Retina (tissue), 1 donor: ENCODE data around the gene DNAH17.

Experiments used
- DNase-seq: peaks from one replicate; pipeline ENCODE4 v3.0.0-alpha.2; 2016

The DNAH17 gene

DNA sequence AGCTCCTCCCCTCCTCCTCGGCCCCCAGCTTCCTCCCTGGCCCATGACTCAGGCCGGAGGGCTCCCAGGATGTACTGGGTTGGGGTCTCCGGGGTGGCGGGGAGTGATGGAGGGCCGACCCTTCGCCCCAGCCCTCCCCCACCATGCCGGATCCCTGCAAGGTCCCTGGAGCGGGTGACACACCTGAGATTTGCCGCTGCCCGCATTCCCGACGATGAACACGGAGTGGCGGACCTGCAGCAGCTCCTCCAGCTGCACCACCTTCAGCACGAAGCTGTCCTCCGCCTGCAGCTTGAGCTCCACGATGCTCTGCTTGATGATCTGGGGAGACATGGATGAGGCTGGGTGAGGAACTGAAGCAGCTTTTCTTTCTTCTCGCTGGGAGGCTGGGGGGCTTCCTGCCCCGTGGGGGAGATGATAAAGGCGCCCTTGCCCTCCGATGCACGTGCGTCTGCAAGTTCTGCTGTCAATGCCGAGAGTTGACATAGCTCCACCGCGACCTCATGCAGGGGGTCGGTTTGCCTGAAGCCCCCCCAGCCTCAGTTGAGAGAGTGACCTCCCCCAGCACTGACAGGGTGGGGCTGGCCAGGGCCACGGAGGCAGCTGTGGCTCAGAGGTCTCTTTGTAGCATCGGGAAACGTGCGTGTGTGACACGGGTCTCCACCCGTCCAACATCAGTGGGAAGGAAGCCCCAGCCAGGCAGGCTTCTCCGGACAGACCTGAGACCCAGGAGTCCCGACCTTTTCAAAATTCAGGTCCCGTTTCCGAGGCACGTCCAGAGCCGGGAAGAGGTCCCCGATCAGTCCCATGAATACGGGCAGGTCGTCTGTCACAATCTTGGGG is 83.1 kb downstream of the DNAH17 start:
- DNase-seq: no peak

DNA sequence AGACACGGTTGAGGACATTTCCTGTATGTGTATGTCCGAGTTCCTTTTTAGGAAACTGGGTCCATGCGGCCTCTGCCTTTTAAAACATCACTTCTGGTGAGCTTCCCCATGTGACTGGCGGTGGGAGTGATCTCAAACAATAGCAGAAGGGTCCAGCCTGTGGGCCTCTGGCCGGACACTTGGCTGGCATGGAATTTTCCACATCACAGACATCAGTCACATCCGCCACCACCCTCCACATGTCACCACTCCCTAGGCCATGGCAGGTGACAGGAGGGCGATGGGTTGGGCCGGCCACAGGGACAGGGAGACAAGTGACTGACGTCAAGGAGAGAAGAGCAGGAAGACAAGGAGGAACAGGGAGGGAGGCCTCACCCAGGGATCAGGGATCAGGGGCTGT is 83.7 kb downstream of the DNAH17 start:
- DNase-seq: no peak

DNA sequence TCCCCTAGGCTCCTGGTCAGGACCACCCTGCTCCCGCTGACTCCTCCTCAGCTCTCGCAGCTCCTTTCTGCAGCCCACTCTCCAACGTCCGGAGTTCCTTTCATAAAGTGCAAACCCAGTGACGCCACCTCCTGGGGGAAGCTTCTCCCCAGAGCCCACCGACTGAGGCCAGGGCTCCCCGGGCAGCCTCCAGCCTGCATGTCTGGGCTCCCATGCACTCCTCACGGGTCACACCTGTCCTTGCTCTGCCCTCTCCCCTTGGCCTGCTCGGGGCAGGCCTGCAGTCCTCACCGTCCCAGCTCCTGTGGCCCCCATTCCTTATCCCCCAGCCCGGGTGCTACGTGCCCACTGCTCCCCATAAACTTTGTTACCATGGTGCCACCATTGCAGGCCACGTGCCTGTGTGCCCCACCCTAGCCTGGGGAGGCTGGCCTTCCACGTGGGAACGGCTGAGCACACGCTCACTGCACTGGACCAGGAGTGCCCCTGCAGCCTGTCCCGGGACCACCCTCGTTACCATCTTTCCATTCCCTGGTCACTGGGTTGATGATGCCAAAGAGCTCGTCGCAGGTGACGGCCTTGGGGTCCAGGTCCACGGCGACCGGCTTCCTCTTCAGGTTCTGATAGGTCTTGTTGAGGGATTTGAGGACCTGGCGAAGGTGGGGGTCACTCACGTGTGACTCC is 84.9 kb downstream of the DNAH17 start:
- DNase-seq: no peak

DNA sequence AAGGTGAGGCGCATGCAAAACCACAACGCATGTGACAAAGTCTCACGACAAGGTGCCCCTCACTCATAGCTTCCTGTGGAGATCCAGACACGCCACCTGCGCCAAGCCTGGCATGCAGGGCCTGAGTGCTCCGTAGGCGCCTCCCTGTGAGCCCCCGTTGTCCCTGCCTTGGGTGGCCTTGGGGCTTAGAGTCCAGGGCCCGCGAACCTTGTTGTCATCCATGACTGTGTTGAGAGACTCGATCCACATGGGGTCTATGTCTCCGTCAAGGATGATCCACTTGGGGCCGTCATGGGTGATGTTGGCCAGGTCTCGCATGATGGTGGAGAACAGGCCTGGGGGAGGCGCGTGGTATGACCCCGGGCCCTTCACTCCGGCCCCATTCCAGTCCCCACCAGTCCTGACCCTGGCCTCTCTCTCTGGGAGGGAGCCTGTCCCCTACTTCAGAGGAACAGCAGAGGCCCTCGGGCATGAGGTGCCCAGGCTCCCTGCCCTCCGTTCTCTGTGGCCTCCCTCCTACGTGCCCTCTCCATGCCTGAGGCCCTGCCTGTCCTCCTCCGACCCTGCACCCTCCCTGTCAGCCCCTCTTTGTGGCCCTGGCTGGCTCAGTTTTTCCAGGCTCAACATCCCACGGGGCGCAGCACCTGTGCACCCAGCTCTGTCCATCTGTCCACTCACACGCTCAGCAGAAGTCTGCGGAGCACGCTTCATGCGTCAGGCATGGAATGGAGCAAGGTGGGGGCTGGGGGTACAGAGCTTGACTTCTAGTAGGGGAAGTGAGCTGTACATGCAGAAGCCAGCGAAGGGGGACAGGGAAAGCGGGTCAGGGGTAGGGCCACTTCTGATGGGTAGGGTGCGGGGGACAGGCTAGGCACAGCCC is 85.7 kb downstream of the DNAH17 start:
- no peak for DNase-seq

DNA sequence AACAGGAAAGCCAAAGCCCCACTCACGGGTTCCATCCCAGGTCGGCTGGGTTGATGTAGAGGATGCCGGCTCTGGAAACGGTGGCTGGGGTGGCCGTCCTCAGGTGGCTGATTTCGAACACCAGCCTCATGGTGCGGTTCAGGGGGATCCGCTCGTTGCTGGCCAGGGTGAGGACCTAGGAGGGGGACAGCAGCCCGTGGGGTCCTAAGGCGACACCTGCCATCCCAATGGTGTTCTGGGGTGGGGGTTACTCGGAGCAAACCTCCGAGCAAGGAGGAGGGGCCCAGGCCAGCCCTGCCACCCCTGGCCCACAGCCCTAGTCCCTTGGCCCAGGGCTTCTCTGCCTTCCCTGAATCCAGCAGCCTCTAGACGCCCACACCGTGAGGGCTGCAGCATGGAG is 86.5 kb downstream of the DNAH17 start:
- DNase-seq: no peak

DNA sequence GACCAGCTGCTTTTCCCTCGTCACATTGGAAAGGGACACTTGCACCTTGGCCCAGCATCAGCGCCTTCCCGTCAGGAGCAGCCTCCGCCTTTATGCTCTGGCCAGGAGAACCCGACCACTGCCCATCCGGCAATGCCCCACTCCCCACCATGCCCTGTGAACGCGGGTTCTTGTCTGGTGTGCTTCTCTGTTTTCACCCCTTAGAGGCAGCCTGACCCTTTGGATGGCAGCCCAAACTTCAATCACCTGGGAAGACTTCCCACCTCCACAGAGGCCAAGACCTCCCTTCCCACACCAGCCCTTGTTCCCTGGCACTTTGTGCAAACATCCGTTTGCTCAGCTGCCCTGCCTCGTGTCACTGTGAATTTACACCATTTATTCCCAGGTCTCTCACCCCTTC is 87.0 kb downstream of the DNAH17 start:
- DNase-seq: no peak

DNA sequence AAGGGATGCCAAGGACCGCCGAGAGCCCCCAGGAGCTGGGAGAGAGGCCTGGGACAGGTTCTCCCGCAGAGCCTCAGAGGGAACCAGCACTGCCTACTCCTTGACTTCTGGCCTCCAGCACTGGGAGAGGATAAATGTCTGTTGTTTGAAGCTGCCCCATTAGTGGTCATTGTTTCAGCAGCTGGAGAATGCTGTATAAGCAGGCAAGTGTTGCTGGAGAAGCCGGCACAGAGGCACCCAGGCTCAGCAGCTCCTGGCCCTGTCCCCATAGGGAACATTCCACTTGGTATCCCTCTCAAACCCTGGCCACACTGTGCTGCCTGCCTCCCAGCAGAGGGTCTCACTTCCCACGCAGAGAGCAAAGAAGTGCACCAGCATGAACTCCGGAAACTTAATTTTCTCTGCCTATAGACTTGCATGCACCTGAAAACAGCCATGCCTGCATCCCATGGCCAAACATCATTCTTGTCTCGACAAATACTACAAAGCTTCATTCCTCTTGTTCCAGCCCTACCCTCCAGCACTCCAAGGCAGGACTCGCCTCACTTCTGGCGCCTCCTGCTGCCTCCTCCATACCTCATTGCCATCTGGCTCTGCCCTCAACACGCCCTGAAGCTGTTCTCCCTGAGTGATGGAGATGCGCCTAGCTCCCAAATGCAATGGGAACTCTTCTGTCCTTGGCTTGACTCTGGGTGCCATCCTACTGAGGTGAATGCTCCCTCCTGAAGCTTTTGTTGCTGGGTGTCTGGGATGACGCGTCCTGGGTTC is 88.1 kb downstream of the DNAH17 start:
- no peak for DNase-seq

DNA sequence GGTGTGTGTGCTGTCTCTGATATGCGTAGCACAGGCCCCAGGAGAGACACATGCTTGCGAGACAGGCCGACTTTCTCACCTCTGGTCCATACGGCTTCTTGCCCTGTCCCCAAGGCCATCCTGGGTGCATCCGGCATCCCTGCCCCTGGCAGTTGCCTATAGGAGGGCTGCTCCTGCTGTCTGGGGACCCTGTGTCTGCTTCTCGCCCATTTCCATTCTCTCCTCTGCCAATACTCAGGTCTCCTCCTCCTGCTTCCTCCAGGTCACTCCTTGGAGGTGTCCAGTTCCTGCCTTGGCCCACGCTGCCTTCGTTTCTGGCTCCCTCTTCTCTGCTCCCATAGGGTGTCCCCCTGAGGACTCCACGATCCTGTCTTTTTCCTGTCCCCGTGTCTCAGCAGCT is 89.0 kb downstream of the DNAH17 start:
- no peak for DNase-seq

DNA sequence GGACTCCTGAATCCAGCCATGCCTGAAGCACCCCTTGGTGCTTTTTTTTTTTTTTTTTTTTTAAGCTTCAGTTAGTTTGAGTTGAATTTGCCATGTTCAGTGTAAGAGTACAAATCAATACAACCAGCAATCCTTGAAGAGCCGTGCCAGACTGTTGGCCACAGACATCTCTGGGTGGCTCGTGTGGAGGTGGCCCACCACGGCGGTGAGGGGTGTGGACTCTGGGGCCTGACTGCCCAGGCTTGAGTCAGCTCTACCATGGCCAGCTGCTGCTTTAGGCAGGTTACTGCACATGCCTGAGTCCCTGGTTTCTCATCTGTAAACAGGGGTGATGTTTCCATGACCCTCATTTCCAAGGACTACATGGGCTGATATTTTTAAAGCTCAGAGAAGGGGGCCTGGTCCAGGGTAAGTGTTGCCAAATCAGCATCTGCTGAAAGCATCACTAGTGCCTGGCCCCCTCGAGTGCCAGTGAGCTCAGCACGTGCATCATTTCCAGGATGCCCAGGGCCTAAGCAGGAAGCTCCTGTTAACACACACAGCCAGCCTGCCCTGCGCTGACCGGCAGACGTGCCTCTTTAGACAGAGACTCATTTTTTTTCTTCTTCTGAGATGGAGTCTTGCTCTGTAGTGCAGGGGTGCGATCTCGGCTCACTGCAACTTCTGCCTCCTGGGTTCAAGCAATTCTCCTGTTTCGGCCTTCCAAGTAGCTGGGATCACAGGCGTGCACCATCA is 90.1 kb downstream of the DNAH17 start:
- no peak for DNase-seq

DNA sequence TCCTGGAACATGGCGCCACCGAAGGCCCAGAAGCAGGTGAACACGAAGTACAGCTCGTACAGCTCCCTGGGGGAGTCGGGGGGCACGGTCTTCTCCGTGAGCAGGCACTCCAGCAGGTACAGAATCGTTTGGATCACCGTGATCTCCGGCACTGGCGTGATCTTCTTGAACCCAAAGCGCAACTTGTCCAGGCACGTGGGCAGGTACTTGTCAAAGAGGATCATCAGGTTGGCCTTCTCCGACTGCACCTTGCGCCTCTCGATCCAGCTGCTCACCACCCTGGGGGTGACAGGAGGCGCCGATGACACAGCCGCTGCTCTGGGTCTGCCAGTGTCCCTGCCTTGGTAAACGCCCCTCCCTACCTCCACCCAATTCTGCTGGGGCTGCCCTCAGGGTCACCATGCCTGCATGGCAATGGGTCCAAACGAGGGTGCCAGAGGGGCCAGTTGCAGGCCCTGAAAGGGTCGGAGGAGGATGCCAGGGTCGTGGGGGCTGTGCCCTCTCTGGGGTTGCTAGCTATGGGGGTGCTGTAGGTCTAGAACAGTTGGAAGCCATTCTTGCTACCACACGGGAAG is 90.9 kb downstream of the DNAH17 start:
- no peak for DNase-seq

DNA sequence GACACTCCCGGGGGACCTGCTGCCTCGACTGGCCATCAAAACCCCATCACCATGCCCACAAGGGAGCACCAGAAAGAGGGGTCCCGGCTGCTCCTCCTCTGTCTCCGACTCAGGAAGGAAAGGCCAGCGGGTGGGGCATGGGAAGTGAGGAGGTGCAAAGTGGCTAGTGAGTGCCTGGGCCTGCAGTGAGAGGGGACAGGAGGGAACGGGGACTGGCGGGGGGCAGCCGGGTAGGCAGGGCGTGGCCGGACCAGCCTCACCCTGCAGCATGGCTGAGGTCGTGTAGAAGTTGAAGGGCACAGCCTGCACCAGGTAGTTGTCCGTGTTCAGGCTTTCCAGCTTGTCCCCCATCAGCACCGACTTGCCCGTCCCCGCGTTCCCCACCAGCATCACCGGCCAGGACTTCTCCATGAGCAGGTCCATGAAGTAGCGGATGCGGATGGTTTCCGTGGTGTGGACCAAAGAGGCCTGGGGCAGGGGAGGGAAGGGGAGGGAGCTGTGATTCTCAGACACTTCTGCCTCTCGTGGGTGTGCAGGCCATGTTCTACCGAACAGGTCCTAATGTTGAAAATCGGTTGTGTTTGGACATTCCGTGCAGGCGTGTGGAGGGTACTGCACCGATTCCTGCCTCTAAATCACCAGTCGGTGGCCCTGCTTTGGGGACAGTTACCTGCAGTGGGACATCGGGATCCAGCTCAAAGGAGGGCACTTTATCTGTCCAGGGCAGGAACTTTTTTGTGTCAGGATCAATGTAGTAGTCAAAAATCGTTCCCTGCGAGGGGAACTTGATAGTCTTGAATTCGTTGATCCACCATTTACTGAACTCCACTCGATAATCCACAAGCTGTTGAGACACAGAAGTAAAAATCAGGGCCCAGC is 91.7 kb downstream of the DNAH17 start:
- no peak for DNase-seq

DNA sequence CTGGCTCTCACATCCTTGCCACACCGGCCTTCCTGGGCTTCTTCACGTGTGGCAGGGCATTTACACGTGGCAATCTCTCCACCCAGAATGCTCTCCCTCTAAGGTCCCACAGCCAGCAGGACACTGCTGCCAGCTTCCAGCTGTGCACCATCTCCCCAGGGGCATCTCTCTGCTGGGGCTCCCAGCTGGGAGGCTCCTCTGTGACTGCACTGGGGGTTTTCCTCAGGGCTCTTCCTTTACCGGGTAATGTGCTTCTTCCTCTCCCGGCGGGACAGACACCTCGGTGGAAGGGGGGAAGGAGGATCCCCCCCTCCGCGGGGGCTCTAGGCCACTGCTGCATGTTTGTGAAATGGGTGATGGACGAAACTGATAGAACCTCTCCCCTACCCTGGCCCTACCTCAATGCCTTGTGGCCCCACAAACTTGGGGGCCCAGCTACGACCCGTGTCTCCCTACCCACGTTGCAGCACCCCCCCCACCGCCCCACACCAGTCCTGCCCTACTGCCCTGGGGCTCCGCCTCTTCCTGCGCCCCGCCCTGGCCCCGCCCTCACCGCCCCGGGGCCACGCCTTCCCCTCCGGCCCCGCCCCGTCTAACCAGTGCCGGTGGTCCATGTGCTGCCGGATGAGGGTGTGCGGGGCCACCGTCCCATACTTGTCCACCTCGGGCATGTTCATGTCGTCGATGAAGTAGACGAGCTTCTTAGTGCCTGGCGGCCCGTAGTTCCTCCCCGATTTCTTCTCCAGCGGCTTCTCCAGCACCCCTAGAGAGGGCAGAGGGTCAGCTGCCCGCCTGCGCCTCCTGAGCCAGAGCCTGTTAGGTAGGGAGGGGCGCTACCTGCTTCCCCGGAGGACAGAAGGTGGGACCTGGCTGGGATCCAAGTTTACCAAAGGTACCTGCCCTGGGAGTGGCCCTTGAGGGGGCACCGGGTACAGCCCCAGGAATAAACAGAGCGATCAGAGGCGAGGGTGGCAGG is 92.6 kb downstream of the DNAH17 start:
- DNase-seq: no peak

DNA sequence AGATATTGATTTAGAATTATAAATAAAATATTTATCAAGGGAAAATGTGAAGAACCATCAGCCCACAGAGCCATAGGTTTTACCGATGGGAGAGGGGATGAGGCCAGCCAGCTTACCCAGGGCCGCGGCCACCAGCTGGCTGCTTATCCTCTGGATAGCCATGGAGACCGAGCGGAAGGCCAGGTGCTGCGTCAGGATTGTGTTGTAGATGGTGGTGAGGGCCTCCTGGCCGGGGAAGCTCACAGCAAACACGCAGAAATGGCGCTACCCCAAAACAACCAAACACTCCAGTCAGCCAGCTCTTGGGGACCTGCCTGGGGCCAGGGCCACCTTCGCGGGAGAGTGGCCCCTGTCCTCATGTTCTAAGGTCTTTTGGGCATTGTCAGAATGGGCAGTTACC is 97.8 kb downstream of the DNAH17 start:
- DNase-seq: no peak

DNA sequence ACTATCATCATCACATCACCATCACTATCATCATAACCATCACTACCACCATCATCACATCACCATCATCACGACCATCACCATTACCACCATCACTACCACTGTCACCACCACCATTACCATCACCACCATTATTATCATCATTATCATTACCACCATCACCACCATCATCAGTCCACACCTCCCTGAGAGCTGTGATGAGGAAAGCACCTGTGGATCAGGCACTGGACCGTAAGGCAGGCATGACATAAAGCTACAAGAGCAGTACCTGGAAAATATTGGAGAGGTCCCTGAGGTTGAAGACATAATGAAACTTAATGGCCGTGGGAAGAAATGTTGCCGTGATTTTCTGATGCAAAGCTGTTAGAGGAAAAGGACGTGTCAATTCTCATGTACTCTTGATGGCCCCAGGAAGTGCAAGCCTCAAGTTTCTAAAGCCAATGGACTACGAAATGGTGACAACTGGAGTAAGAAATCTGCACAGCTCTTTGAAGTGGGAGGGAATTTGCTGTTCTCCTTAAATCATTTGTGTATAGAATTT is 98.4 kb downstream of the DNAH17 start:
- no peak for DNase-seq

DNA sequence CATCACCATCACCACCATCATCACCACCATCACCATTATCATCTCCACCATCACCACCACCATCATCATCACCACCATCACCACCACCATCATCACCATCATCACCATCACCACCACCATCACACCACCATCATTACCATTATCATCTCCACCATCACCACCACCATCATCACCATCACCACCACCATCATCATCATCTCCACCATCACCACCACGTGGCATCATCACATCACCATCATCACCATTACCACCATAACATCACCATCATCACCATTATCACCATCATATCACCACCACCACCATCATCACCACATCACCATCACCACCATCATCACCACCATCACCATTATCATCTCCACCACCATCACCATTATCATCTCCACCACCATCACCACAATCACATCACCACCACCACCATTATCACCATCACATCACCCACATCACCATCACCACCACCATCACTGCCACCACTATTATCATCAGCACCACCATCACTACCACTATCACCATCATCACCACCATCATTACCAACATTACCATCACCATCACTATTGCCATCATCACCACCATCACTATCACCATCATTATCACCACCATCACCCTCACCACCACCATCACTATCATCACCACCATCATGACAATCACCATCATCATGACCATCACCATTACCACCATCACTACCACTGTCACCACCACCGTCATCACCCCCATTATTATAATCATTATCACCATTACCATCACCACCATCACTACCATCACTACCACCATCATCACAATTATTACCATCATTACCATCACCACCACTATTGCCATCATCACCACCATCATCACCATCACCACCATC is 99.1 kb downstream of the DNAH17 start:
- no peak for DNase-seq

DNA sequence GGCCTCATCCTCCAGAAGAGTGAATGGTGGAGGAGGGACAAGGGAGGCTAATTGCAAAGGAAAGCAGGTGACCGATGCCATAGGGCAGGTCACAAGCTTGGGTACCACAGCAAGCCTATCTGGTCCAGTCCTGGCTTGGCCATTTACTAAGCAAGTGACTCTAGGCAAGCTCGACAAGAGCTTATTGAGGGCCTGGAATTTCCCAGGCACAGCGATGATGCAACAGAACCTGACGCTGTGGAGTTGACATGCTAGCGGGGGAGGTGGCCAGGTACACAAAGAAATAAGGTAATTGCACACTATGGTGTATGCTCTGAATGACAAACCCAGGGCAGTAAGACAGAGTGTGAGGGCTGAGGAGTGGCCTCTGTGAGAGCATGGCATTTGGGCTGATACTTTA is 100.2 kb downstream of the DNAH17 start:
- no peak for DNase-seq

DNA sequence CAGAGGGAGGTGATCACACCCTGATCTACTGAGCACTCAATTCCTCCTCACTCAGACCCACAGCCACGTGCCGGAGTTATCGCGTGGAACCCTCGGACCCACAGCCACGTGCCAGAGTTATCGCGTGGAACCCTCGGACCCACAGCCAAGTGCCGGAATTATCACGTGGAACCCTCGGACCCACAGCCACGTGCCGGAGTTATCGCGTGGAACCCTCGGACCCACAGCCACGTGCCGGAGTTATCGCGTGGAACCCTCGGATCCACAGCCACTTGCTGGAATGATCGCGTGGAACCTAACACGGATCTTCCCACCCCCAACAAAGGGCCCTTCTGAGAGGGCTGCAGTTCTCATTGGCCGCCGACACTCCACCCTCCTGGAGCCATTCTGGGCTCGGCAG is 101.0 kb downstream of the DNAH17 start:
- no peak for DNase-seq

DNA sequence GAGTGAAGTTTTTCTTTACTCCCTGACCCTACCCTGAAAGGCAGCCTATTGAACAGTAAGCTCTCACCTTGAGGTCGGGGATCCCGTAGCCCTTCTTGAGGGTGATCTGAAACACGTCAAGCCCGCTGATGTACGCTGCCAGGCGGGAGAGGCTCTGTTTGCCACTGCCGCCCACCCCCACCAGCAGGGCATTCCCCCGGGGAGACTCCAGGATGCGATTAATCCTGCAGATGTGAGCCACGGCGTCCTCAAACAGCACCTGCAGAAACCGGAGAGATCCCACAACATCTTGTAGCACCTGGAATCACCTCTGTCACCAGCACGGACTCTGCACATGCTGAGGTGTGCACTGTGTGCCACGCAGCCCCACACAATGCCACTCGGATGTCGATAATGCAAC is 102.0 kb downstream of the DNAH17 start:
- no peak for DNase-seq
